SK-N-MC (cell line): Measurements from ENCODE around the gene KRT6B.

Experiments used
- EZH2 ChIP-seq: fragments of 200-600 bp; sonication (generic); IDR thresholded peaks from one replicate; pipeline ENCODE4 v1.6.1; 2017; ENCODE audit warnings: antibody characterized with exemption
- POLR2AphosphoS5 ChIP-seq: IDR thresholded peaks from 2 replicates; pipeline ENCODE4 v1.6.1; 2012; ENCODE audit warnings: mild to moderate bottlenecking, low read depth, low read length, borderline replicate concordance

- TF ChIP-seq EZH2 (no peak), POLR2AphosphoS5 (no peak)
Observed at GRCh38 chr12:52401526-52401925, 50.4 kb downstream of the KRT6B start.
